Suppressor macrophage treated with lipopolysaccharide for 4 hours (primary cell): Measurements from ENCODE around the gene GREM2.

Experiments
- DNase-seq: peaks from one replicate; pipeline ENCODE4 v3.0.0-alpha.2; 2020

GREM2 gene

DNA sequence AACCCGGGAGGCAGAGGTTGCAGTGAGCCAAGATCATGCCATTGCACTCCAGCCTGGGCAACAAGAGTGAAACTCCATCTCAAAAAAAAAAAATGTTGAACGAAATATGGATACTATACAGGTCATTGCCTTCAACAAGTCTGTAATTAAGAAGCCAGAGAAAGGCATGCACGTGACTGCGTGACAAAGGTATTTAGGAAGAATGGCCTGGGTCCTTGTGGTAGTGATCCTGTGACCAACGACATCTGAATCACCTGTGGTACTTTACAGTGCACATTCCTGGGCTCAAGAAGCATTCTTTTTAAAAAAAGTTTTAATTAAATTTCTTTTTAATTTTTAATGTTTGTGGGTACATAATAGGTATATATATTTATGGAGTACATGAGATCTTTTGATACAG is 115.0 kb downstream of the GREM2 start:
- DNase-seq: no peak

DNA sequence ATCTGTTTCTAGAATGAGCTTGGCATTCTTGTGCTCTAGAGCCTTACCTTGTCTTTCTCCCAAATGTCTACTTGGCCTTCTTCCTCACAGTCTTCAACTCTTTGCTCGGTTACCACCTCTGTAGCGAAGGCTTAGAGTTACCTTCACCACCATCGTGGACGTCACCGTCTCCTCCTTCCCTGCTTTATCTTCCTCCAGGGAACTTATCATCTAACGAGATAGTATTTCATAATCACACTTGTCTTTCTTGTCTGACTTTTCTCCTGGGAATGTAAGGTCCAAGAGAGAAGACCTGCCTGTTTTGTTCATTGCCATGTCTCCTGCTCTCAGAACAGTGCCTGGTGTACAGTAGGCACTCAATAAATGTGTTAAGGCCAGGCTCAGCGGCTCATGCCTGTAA is 115.6 kb downstream of the GREM2 start:
- DNase-seq: no peak

DNA sequence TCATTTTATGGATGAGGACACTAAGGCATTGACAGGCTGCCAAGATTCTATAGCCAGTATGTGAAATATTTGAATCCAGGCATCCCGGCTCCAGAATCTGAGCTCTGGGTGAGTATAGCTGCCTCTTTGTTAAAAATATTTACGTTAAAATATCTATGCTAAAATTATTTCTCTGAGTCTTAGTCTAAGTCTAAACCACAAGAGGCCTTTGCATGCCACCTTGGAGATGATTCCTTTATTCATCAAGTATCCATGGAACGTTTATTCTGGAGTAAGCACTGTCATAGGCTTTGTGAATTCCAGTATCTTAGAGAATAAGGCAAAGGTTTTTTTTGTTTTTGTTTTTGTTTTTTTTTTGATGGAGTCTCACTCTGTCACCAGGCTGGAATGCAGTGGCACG is 116.4 kb downstream of the GREM2 start:
- DNase-seq: no peak

GRCh38 chr1:240492832-240493440 is 119.0 kb downstream of the GREM2 start:
- DNase-seq: no peak

DNA sequence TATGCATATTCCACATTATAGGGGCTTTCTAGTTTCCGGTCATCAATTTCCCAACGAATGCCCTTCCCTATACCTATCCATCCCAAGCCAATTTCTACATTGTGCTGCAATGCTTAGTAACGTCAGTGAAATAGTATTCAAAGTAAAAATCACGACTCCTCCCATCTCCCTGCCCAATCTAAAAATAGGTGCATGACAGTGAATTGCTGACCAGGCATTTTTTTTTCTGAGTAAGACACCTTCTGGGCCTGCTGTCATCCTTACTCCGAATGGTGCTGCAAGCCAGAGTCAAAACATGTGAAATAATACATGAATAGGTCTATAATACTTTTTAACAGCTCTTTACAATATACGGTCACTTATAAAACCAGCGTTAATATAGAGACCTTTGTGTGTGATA is 120.2 kb downstream of the GREM2 start:
- no peak for DNase-seq

- no peak for DNase-seq
Observed at GRCh38 chr1:240491156-240491555, 120.8 kb downstream of the GREM2 start.

DNA sequence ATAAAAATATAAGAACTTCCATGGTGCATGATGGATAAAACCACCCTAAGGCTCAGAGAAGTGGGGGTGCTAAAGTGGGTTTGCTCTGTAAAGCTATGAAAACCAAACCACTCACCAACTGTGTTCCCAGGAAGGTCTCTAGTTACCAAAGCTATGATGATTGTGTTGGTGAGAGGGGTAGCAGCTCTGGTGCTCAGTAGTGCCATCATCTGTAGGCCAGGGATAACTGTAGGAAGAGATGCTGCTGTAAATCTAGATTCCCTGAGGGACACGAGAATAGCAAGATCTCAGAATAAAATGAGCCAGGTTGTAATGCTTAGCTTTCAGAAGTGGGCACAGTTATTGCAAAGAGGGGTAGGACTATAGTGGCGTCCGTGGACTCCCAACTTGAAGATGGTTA is 124.5 kb downstream of the GREM2 start:
- no peak for DNase-seq

DNA sequence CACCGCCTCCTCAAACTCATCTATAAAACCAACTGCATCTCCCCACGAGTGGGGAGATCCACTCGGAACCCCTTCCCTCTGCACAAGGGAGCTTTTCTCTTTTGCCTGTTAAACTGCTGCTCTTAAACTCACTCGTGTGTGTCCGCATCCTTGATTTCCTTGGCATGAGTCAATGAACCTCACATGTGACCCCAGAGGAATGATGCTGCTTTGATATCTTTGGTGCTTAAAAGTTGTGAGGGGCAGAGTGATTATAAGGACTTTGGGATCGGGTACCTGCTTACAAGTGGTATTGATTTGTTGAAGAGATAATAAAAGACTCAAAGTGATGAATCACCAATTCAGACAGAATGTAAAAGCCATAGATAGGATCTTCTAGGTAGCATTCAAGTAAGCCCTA is 125.3 kb downstream of the GREM2 start:
- DNase-seq: no peak

GRCh38 chr1:240484804-240485443 is 127.0 kb downstream of the GREM2 start:
- no peak for DNase-seq

DNA sequence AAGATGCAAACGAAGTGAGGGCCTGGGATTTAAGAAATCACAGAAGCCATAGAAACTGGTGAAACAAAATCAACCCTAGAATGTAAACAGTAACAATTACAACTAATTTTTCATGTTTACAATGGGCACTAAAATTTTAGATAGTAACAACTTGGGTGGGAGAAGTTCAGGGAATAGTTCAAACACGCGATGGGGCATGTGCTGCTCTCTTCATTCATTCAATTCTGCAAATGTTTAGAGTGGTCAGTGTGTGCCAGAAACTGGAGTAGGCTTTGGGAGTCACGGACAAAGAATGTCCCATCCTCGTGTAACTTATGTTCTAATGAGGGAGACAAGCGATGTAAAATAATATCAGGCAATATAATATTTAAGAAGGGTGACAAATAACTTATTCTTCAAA is 133.4 kb downstream of the GREM2 start:
- DNase-seq: no peak

GRCh38 chr1:240475832-240476231 is 136.1 kb downstream of the GREM2 start:
- no peak for DNase-seq

DNA sequence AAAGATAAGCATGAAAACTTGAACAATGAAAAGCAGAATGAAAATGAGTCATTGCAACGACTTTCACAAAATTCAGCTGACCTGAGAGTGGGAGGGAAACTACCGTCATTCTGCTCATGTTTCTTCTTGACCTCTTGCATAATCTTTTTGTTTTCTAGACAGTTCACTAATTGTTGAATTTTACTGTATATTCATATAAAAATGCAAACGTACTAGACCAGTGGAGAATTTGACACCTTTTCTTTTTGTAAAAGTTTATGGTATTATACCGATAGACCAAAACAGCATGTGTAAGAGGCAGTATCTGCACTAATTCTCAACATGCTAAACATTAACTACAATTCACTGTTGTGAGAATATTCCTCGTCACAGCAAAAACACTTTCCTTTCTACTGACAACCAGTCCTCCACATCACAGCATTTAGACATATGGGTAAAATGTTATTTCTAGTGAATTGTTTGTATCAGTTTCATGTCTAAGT is 137.8 kb downstream of the GREM2 start:
- DNase-seq: no peak

- DNase-seq: no peak
Observed at GRCh38 chr1:240468656-240469055, 143.3 kb downstream of the GREM2 start.

DNA sequence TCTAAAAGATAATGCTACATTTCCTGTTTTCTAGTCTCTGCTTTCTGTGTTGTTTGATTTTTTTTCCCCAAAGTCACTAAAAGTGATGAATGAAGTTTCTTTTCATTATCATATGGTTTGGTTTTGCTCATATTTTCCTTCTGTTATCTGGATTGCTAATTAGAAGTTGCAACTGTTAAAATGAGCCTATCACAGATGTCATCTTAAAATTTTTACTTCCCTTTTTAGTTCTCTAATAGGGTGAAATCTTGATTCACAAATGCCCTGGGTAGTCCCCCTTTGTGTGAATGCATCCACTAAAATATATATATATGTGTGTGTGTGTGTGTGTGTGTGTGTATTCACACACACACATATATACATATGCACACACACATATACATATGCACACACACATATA is 144.1 kb downstream of the GREM2 start:
- no peak for DNase-seq

GRCh38 chr1:240466509-240466908 is 145.4 kb downstream of the GREM2 start:
- no peak for DNase-seq

DNA sequence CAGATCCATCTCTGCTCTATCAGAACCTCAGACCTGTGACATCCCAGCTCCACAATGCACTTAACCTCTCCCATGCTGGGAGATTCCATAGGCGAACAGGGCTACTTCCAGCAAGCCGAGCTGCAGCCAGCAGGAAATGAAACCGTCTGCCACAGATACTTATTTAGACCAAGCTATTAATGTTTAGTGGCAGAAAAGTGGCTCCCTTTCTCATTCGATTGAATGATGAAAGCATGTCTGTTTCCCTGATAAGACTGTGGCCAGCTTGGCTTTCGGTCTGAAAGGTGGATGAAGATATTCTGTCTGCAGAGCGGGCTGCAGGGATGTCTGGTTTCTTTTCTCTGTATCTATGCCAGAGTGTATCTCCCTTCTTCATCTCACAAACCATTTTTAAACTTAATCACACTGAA is 146.4 kb downstream of the GREM2 start:
- DNase-seq: no peak

GRCh38 chr1:240464099-240464498 is 147.9 kb downstream of the GREM2 start:
- no peak for DNase-seq

DNA sequence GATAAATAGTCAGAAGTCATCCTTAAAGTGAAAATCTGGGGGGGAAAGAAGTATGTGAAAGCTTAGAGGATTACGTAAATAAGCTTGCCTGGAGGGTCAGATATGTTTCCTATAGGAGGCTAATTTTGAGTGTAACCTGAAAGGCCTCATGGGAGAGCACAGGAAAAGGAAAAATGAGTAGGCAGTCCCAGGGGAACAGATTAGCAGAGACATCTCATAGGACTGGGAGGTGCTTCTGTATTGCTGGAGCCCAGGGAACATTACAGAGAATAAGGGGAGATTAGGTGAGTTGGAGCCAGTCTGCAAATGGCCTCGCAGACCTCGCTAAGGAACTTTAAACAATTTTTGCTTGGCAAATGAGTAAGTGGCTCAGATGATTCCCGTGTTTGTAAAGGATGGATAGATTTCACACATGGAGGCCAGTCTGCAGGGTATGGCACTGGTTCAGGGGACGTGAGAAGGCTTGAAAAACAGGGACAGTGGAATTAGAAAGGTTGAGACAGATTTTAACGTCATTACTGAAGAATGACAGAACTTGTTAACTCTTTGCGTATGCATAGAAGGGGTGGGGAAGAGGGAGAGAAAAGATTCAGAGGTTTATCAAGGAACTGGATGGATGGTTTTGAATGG is 149.1 kb downstream of the GREM2 start:
- DNase-seq: no peak

- DNase-seq: no peak
Observed at GRCh38 chr1:240462277-240462676, 149.7 kb downstream of the GREM2 start.

- no peak for DNase-seq
Observed at GRCh38 chr1:240457203-240457602, 154.8 kb downstream of the GREM2 start.

DNA sequence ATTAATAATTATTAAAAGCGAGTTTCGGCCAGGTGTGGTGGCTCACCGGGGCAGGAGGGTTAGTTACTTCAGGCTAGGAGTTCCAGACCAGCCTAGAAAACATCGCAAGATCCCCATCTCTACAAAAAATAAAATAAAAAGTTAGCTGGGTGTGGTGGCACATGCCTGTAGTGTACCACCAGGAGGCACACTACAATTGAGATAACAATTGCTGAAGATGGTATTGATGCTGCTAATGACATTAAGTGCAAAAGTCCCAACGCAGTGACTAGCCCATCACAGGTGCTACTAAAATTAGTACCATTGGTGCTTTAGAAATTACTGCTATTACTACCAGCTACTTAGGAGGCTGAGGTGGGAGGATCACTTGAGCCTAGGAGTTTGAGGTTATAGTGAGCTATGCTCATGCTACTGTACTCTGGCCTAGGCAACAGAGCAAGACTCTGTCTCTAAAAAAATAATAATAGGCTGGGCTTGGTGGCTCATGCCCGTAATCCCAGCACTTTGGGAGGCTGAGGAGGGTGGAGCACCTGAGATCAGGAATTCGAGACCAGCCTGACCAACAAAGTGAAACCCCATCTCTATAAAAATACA is 156.6 kb downstream of the GREM2 start:
- no peak for DNase-seq

GRCh38 chr1:240445369-240445768 is 166.6 kb downstream of the GREM2 start:
- no peak for DNase-seq

DNA sequence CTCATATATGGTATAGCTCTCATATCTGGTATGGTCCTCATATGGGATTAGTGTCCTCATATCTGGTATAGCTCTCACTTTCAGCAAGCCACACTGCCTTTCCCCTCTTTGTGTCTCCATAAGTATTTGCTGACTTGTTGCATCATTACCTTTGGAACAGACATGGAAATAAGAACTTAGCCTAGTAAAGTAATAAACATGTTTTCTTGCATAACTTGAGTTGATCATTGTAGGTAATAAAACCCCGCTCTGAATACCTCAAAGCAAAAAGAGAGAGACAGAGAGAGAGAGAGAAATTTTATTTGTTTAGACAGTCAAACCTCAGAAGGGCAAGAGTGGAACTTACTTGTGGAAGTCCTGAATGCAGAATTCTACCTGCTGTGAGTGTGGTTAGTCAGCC is 170.3 kb downstream of the GREM2 start:
- no peak for DNase-seq
